Activated CD4-positive, CD25-positive, alpha-beta regulatory T cell (primary cell): ENCODE data around the gene ADAM33.

ENCODE experiments used
- DNase-seq, 4 experiments: peaks; one replicate each; lab custom pipeline; 2025; lab: John Stamatoyannopoulos, UW

The ADAM33 gene

DNA sequence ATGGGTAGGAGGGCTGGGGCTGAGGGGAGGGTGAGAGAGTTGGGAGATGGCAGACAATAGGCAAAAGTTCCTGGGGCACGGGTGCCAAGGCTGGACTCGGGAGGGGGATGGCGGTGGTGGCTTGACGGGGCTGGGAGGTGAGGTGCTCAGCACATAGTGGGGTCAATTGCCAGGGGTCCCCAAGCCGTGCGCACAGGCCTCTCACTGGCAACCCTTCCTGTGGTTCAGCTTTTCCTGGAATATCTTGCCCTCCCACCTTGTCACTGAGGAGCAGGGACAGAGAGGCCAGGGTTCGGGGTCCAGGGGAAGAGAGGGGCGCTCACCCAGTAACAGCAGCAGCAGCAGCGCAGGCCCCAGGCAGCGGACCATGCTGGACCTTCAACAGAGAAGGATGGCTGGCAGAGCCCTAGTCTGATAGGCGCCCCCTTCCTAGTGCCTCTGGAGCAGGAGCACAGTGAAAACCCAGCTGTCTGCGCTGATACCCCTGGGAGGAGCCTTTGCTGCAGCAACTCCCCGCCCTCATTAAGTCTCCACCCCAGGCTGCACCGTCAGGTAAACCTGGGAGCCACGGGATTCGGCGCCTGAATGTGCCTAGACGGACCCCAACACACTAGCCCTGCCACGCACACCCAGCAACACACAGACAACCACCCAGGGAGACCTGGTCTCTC is 18.6 kb downstream of the ADAM33 start, which contains the start of gene GFRA4:
Gene GFRA4 (minus strand): TSS at position 369 of the 671 bp plus-strand sequence. CDS start 0 bp downstream, at position 369.
- no peak for DNase-seq

DNA sequence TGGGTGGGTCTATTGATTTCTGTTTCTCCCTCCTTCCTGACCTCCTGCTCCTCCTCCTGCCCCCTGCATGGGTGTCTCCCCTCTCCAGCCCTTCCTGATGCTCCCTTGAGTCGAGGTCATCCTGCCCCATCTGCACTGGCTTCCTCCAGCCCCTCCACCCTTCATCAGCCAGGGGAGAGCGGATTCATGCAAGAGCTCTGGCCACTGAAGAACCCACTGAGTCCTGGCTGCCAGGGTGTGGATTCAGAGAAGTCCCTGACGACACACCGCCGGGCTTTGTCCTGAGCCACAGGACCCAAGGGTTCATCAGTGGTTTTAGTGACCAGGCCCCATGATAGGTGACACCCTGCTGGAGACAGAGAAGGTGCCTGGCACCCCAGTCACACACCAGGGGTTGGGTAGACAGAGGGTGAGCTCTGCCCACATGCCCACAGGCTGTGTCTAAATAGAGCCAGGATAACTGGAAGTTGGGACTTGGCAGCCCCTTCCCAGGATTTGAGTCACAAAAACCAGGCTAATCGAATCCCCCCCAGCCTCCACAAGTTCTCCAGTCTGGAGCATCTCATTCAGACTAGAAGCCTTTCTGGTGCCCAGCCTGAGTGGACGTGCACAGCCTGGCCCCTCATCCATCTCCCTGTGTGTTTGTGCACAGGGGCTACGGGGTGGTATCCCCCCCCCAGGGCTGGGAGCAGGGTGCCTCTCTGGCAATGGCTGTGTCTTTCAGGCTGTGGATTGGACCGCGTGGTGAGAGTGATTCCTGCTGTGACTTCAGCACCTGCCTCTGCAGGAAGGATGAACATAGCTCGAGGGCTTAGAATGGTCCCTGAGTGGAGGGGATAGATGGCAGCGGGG is 19.8 kb downstream of the ADAM33 start:
- no peak for DNase-seq

DNA sequence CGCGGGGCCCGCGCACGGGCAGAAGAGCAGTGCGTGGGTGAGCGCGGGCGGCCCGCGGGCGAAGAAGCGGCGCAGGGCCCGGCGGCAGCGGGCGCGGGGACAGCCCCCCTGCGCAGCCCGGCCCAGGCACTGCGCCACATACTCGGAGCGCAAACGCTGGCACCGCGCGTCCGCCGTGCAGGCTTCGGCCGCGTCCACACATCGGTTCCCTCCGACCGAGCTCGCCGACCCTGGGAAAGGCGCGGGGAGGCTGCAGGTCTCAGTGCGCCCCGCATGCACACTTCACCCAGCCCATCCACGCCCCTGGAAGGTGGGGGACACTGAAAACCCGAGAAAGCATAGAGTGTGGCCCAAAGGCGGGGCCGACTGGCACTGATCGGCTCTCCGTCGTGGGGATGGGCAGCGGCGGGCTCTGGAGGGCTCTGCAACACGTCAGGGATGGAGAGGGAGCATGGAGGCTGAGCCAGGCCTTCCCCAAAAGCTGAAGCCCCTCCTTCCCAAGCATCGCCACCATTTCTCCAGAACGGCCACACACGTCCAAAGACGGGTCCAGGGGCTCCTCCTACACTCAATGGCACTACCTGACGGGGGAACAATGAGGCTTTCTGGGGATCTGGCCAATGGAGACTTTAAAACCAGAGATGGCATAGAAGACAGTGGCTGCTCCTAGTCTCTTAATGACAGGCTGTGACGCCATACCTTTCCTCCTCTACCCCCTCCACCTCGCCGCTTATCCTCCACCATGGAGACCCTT is 20.6 kb downstream of the ADAM33 start:
- no peak for DNase-seq

DNA sequence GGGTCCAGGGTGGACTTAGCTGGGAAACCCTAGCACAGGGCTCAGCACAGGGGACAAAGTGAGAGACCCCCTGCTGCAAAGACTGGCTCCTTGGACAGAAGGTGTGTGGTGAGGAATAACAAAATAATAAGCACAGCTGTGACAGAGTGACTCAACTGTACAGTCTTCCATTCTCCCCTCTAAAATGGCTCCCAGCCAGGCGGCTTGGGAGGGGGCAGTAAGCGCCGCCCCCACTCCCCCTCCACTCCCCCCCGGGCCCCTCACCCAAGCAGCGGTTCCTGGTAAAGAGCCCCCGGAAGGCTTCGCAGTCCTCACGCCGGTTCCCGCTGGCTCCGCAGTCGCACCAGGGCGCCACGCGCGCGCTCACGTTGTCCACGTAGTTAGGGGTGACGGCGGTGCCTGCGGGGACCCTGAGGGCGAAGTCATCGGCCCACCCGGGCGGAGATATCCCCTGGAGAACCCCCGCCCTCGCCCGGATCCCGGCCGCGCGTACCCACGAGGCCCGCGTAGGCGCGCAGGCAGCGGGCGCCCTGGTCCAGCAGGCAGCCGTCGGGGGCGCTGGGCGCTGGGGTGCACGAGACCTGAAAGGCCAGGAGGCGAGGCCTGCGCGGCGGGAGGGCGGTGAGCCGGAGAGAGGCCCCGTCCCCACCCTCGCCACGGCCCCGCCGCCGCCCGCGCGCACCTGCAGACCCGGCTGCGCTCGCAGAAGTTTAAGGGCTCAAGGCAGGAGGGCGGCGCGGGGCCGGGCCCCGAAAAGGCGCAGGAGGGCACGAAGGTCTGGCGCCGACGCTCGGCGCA is 21.3 kb downstream of the ADAM33 start:
- DNase-seq: no peak

DNA sequence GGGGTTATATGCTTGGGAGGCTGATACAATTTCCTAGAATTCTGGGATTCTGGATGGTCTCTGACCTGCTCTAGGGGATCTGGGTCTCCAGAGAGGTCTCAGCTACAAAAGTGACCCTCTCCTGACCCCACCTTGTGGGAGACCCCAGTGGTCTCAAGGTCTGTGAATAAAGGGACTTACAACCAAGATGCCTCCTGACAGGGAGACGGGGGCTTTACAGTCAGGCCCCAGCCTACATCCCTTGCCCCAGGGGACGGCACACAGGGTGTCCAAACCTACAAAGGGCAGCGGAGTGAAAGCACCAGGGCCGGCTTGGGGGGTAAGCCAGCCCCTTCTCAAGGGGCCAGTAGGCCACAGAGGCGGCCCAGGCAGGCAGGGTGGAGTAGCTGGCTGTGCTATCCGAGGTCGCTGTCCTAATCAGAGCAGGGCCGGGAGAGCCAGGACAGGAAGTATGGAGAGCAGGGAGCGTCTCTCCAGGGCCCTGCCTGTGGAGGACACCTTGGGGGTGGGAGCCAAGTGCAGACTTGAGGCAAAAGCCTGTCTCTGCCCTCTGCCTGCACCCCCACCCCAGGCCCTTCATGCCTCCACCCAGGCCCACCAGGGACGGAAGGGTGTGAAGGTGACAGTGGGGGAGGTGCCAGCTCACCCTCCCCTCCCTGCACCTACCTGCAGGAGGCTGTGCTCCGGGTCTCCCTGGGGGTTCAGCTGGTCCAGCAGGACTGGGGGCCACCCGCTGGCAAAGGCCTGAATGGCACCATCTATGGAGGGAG is 22.1 kb downstream of the ADAM33 start:
- no peak for DNase-seq

DNA sequence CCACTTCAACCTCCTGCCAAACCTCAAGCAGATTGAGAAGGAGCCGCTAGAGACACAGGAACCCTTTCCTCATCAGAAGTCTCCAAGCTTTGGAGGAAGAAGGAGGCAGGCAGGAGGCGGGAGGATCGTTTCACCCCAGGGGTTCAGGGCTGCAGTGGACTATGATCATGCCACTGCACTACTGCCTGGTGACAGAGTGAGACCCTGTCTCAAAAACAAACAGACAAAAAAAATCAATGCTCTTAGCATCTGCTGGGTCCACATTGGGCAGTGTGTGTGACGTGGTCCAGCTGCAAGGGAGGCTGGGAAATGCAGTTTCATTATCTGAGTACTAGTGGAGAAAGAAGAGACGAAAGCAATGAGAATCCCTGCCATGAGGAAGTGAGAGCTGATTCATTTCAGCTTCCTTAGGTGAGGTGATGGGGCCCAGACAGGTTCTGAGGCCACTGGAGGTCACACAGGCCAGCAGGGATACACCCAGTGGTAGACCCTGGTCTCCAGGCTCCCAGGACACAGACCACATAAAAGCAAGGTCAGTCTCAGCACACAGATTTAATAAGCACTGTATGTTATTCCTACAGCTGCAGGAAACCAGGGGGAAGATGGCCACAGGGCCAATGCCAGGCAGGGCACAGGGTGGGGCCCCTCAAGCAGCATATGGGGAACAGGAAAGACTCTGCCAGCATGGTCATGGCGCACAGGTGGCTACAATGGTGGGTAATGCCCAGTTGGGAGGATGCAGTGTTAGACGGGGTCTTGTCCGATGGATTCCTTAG is 22.9 kb downstream of the ADAM33 start:
- no peak for DNase-seq

DNA sequence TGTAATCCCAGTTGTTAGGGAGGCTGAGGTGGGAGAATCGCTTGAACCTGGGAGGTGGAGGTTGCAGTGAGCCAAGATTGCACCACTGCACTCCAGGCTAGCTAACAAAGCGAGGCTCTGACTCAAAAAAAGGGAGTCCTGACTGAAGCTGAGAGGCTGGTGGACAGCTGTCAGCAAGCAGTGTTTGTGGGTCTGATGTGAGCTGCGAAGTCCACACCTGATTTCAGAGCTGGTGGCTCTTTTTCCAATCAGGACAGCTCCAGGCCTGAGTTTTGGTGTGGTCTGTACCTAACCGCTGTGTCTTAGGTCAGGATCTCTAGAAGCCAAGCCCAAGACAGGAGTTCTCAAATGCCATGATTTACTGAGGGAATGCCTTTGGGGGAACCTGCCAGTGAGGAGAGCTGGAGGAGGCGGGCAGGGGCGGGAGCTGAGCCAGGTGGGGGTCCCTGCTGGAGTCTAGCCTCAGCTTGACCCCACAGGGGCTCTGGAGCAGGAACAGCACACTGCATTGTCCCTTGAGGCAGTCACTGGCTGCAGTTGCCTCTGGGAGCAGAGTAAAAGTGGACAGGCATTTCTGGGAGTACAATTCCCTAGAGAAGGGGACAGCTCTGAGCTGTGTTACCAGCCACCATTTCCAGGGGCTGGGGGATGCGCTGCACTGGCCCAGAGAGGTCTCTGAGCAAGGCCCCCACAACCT is 23.6 kb downstream of the ADAM33 start:
- DNase-seq: no peak

DNA sequence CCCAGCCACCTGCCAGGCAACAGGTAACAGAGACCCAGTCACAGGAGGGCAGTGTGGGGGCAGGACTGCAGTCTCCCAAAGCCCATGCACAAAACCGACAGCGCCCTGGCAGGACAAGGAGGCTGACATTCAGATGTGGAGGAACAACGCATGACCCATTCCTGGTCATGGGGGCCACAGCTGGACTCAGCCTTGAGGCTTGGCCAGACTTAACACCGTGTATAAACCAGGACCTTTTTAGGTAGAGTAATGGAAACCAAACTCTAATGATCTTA is 26.7 kb downstream of the ADAM33 start:
- no peak for DNase-seq

DNA sequence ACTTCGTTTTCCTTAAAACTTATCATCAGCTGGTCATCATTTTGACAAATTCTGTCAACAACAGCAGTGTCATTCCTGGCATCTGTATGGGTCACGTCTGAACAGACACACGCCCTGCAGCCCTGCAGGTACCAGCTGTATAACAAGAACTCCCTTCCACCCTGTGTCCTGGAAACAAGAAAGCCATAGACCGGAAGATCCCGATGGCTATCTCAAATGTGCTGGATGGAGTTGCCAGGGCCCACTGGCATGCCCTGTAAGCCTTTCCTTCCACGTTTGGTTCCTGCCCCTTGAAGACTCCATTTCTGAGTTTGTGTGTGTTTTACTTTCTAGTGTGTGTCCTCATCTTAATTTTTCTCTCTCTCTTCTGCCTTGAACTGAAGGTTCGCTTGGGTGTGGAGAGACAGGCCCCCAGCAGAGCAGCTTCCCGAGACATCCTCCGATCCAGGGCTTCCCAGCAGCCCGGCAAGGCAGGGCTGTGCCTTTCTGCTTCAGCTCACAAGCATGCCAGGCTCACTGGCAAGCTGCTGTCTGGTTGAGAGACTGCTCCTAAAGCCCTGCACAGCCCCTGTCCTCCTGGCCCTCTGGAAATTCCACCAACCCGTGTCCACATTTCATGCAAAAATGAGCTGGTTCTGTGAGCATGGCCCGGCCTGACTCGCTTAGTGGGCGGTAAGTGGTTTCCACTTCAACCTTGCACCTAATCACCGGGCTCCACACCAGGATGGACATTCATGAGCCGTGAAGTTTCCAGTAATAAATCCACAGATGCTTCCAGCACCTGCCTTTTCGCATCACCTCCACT is 27.3 kb downstream of the ADAM33 start:
- DNase-seq: no peak

DNA sequence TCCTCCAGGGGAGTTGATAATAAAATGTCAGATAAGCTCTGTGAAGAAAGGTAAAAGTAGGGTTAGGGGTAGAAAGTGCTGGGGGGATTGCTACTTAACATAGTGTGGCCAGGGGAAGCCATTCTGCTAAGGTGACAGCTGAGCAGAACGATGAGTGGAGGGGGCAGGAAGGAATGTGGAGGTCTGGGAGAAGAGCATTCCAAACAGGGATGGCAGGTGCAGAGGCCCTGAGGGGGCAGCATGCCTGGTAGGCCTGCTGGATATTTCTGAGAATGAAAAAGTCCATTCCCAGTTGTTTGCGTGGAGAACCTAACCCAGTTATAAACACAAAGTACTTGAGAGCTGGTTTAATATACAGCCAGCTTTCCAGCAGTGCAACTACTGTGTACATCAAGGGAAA is 27.9 kb downstream of the ADAM33 start:
- no peak for DNase-seq

DNA sequence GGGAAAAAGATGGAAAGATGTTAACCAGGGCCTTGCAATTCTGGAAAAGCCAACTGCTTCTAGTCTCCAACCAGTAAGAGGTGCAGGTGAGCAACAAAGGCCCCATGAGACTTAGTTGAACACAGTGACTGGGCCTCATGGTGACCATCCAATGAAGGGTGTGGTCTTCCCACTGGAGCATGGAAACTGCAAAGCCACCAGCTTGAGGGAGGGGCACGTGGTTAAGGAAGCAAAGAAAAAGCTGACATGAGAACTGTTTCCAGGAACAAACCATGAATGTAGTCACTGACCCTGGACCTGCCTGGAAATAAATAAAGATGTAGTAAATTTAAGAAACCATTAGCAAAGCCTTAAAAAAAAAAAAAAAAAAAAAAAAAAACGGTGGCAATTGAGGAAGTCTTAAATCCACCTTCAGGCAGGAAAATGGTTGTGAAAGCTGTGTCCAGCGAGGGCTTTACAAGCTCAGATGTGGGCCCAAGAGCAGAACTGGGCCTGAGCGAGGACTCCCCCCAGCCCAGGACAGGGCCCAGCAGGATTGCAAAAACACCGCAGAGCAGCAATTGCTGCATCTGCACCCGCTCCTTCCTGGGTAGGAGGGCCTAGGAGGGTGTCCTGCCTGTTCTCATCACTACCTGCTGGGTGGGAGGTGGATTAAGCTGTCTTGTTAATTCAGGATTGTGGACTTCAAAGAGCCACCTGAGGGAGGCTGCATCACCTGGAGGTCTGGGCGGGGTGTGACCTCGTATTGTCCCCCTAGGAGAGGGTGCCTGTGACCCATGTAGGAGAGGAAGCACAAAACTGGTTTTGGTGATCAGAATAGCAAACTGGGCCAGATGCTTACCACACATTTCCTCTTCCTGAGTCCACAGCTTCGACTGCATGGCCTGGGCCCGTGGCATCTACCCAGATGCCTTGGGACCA is 28.9 kb downstream of the ADAM33 start:
- no peak for DNase-seq

DNA sequence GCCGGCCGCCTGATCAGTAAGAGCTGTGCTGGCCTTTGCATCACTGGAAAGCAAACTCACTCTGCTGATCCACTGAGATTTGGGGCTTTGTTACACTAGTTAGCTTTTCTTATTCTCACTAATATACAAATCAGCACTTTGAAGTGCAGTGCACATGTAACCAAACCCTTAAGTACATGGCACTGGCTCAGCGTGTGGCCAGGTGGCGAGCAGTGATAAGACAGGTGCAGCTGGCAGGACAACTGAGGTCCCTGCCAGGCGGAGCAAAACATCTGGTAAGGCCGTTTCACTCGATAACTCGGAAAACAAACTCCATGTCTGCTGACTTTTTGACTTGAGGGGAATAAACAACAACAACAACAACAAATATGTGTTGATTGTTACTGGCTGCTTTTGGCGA is 29.6 kb downstream of the ADAM33 start:
- no peak for DNase-seq

DNA sequence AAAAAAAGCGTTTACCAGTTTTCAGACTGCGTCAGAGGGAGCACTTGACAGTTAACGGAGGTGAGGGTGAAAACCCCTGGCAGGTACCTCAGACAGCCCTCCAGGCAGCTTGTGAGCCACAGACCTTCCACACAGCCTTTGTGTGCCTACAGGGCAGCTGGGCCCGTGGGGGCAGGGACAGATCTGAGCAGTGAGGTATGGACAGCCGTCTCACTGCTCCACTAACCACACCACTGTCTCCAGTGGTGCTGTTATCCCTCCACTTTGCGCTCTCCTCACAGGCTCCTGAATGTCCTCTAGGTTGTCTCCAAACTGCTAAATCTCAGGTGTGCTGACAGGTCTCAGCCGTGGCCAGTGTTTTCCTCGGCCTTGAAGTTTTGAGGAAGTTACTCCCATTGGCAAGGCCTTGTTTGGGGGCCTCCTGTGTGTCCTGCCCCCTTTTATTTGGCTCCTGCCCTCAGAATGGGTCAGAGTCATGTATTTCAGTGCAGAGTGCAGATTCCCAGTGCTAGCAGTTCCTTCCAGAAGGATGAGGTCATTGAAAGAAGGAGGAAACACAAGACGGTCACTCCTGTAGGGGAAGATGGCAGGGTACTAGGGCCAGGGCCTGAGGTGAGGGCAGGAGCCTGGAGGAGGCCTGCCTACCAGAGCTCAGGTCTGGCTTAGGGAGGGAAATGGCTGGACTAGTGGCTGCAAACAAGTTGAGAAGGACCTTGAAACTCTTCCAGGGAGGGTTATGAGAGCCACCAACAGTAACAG is 30.4 kb downstream of the ADAM33 start:
- DNase-seq: no peak

DNA sequence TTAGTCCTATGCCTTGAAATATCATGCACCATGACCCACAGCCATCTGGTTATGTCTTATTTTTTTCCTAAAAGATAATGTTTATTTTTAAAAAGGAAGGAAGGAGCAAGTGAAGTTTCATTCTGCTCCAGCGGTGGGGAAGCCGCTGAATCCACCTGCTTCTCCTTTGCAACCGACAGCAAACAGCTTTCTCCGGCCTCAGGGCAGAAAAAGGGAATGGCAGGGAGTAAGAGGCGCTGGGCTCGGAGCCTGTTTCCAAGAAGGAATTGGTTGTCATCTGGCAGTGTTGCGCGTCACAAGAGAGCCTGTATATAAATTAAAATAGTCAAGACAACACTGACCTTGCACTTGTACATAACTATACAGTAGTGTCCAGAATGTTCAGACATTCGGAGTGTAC is 32.9 kb downstream of the ADAM33 start:
- no peak for DNase-seq

DNA sequence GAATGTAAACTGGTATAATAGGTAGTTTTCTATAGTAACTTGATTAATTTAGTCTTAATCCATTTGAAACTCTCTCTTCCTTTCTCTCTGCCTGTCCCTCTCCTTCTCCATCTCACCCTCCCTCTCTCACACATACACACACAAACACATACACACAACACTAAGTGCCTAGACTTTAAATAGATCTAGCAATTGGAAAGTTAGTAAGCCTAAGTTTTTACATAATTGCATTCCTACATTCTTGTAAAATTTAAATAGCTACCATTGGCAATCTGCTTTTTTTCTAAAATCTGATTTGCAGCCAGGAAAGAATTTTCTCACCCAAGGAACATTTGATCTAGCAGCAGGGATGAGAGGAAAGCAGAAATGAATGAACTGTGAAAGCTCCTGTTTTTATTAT is 34.3 kb downstream of the ADAM33 start:
- DNase-seq: no peak

DNA sequence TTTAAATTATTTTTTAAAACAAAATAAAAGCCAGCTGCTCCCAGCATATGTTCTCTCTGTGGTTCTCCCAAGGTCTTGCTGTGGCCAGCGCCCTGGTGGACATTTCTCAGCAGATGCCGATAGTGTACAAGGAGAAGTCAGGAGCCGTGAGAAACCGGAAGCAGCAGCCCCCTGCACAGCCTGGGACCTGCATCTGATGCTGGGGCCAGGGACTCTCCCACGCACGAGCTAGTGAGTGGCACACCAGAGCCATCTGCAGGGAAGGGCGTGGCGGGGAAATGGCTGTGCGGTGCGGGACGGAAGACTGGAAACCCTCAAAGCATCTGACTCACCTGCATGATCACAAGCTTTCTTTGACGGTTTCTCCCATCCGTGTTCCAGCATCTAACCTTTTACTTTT is 35.2 kb downstream of the ADAM33 start:
- DNase-seq: no peak

DNA sequence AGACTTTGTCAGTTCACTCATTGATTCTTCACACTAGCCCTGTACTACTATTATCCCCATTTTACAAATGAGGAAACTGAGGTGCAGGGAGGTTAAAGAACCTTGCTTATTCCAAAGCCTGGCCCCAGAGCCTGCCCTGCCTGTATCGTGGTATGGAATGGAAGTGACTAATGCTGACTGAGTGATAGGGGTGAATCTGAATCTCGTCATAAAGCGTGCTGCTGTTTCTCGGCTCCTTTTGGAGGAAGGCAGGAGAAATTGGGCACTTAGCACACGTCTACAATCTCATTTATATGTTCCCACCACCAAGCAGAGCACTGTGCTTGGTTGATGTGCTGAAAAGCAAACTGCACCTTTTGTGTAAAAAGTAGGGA is 35.8 kb downstream of the ADAM33 start:
- no peak for DNase-seq
